ENCODE measurements around the gene SHISA8.

GRCh38 chr22:41949297-41949965 lies 34.6 kb upstream of the SHISA8 start:
- no peak for TF ChIP-seq CTCF (conservative IDR thresholded peaks at IDR 0.05; ENCODE audit: low read length)
- no peak for TF ChIP-seq EZH2phosphoT487 (IDR thresholded peaks at IDR 0.05; ENCODE audit: borderline replicate concordance)
